ENCODE measurements around the gene MLXIP. TPM values are rescaled to one million over a fixed set of nuclear protein-coding genes. Genes with fewer than 3 reads are reported as not detected.

The MLXIP gene
- total and polyA plus RNA-seq, 2 donors (not counting 3 experiments of a cell fraction or from before 2014, with no cell fraction given), result 22.0 to 72.5 TPM

- no TSS peak for BruUV-seq (replicated peaks)
- Histone ChIP-seq H3K9me3 (replicated peaks; ENCODE audit: control insufficient read depth, insufficient read depth, low read length) (no peaks in the 10 kb centered on the region), H3K36me3 (ENCODE audit: control insufficient read depth in 2 of 2, extremely low read depth in 1 of 2, insufficient read depth in 2 of 2, low read length in 2 of 2) (peaks cover 0 to 2% of the 10 kb centered on the region in 2 experiments), H3K27ac (ENCODE audit: insufficient read depth, low read depth, low read length) (no peak overlapping the region), H4K20me1 (replicated peaks; ENCODE audit: control insufficient read depth, extremely low read depth, insufficient read depth, low read length) (no peaks in the 10 kb centered on the region), H3K9me1 (replicated peaks; ENCODE audit: control insufficient read depth, extremely low read depth, insufficient read depth, low read length) (no peaks in the 10 kb centered on the region), H3K4me1 (ENCODE audit: control insufficient read depth, extremely low read depth, insufficient read depth, low read length) (peaks cover 4% of the 10 kb centered on the region), H3K9ac (replicated peaks; ENCODE audit: extremely low read depth, insufficient read depth, low read length) (no peak overlapping the region), H2AFZ (ENCODE audit: low read depth, low read length) (no peak overlapping the region), H3K4me2 (ENCODE audit: insufficient read depth, low read length) (no peak overlapping the region), H3K4me3 (replicated peaks in 1 of 3; ENCODE audit: insufficient read depth in 1 of 3, low read depth in 1 of 3, low read length in 3 of 3) (no peak overlapping the region), H3K79me2 (ENCODE audit: control insufficient read depth, insufficient read depth, low read length) (no peaks in the 10 kb centered on the region), H3K27me3 (ENCODE audit: control insufficient read depth in 2 of 2, insufficient read depth in 2 of 2, low read length in 2 of 2) (no peaks in the 10 kb centered on the region)
- TF ChIP-seq JUN (IDR thresholded peaks at IDR 0.05; ENCODE audit: borderline replicate concordance, insufficient read depth, insufficient read length, low read depth) (no peak), MYC (IDR thresholded peaks at IDR 0.05; ENCODE audit: low read depth, low read length) (no peak), POLR2A (IDR thresholded peaks at IDR 0.05; ENCODE audit: low read depth, low read length) (no peak), GATA2 (IDR thresholded peaks at IDR 0.05; ENCODE audit: insufficient read depth, insufficient read length, low read depth, low read length) (no peak), CTCF (IDR thresholded peaks at IDR 0.05; ENCODE audit: extremely low read depth in 1 of 2, insufficient read depth in 1 of 2, low read depth in 1 of 2, low read length in 2 of 2) (no peak), FOS (IDR thresholded peaks at IDR 0.05; ENCODE audit: borderline replicate concordance, insufficient read depth, low read length) (no peak), EZH2 (IDR thresholded peaks at IDR 0.05; ENCODE audit: borderline replicate concordance, low read depth, low read length, severe bottlenecking) (no peak), MAX (IDR thresholded peaks at IDR 0.05; ENCODE audit: insufficient read depth, insufficient read length) (no peak)
- intact Hi-C loops (cut with micrococcal nuclease), result no loop called here
- ChIA-PET CTCF (no interaction called here), POLR2A (no interaction called here)
- FAIRE-seq (no peak), DNase-seq (ENCODE audit: low read depth, low spot score) (no peak)
- dilution Hi-C loops (cut with MboI; ENCODE audit: extremely low pct_ligation_motif_present, low sequenced_read_pairs), result no loop called here
Measured at GRCh38 chr12:122057007-122057735, 21.4 kb upstream of the MLXIP start.

Measured in endothelial cell of umbilical vein (primary cell).